Measurements from ENCODE around the gene SLC6A11. TPM values are rescaled to one million over a fixed set of nuclear protein-coding genes. Genes with fewer than 3 reads are reported as not detected.

SLC6A11 gene
- total RNA-seq, 1 experiment from 2014 or later, result 1.5 TPM

GRCh38 chr3:10937141-10937825, 121.3 kb downstream of the SLC6A11 start:
- WGBS (ENCODE audit: extremely low coverage, insufficient read length, low lambda C conversion rate), result no CpG with 5 or more reads among the region's 12 CpGs
- Histone ChIP-seq H3K4me1 (ENCODE audit: insufficient read depth, low read length) (no peaks in the 10 kb centered on the region), H2BK15ac (ENCODE audit: low read depth, low read length) (no peak overlapping the region), H2BK5ac (ENCODE audit: insufficient read length, low read length) (no peak overlapping the region), H3K4ac (ENCODE audit: low read depth, low read length) (no peak overlapping the region), H3K23me2 (ENCODE audit: insufficient read length, low read depth, low read length, poor library complexity, severe bottlenecking) (no peaks in the 10 kb centered on the region), H3K18ac (ENCODE audit: insufficient read length, low read depth, low read length) (no peak overlapping the region), H3T11ph (ENCODE audit: low read length) (no peak overlapping the region), H2BK20ac (ENCODE audit: low read depth, low read length, poor library complexity, severe bottlenecking) (no peak overlapping the region), H3K14ac (ENCODE audit: insufficient read depth, low read length) (no peak overlapping the region; the same call in 1 of the 2 replicates), H2AK5ac (ENCODE audit: insufficient read length, low read length) (no peak overlapping the region), H3K4me2 (ENCODE audit: insufficient read depth, insufficient read length, low read length) (no peak overlapping the region), H3K9ac (ENCODE audit: extremely low read depth, insufficient read length, low read length) (no peak overlapping the region), H3K23ac (ENCODE audit: insufficient read length, low read depth, low read length) (no peak overlapping the region), H3K27ac (ENCODE audit: insufficient read length, low read depth, low read length) (no peak overlapping the region), H4K91ac (ENCODE audit: insufficient read length, low read depth, low read length) (no peak overlapping the region), H2BK120ac (ENCODE audit: low read depth, low read length, poor library complexity, severe bottlenecking) (no peak overlapping the region), H2BK12ac (ENCODE audit: insufficient read length, low read depth, low read length) (no peak overlapping the region), H4K5ac (ENCODE audit: insufficient read length, low read depth, low read length) (no peak overlapping the region), H4K8ac (replicated peaks; ENCODE audit: insufficient read length, low read depth, low read length) (no peak overlapping the region), H3K79me1 (ENCODE audit: insufficient read depth, low read depth, low read length, poor library complexity, severe bottlenecking) (no peaks in the 10 kb centered on the region), H3K56ac (ENCODE audit: insufficient read length, low read depth, low read length) (no peak overlapping the region), H4K20me1 (ENCODE audit: control insufficient read depth, insufficient read depth, insufficient read length) (no peaks in the 10 kb centered on the region), H2AFZ (ENCODE audit: low read length) (no peak overlapping the region), H3K27me3 (ENCODE audit: insufficient read depth, low read length) (no peaks in the 10 kb centered on the region), H3K79me2 (ENCODE audit: insufficient read depth, low read length) (no peaks in the 10 kb centered on the region), H3K9me3 (ENCODE audit: control insufficient read depth, low read depth, low read length) (no peaks in the 10 kb centered on the region)
- Mint-ChIP-seq H3K27me3 (ENCODE audit: low read depth) (peaks cover 17% of the 10 kb centered on the region), H3K27ac (no peak overlapping the region), H3K4me1 (peaks cover 7 to 9% of the 10 kb centered on the region in 2 experiments), H3K36me3 (ENCODE audit: insufficient read depth in 1 of 3, low read depth in 3 of 3) (peaks cover 0 to 2% (median 2%) of the 10 kb centered on the region in 3 experiments; a peak in 2 of 7 replicates), H3K9me3 (peaks cover 3 to 5% of the 10 kb centered on the region in 2 experiments; a peak in 4 of 5 replicates), H3K4me3 (no peak overlapping the region)
- DNase-seq, result no peak
- no peak for TF ChIP-seq CTCF (conservative IDR thresholded peaks at IDR 0.05)
